Measurements from ENCODE around the gene FOXF1. TPM values are rescaled to one million over a fixed set of nuclear protein-coding genes. Genes with fewer than 3 reads are reported as not detected.

The FOXF1 gene
- total RNA-seq, 2 experiments from 2014 or later = not detected

DNA sequence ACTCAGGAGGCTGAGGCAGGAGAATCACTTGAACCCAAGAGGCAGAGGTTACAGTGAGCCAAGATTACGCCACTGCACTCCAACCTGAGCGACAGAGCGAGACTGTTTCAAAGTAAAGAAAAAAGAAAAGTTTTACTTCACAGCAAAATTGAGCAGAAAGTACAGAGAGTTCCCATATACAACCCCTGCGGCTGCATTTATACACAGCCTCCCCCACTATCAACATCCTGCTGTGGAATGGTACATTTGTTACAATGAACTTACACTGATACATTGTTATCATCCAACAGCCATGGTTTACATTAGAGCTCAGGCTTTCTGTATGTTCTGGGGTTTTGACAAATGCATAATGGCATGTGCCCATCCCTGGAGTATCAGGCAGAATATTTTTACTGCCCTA, 47.3 kb downstream of the FOXF1 start:
- Histone ChIP-seq H3K4me1 (ENCODE audit: insufficient read depth, low read length) (peaks cover 22% of the 10 kb centered on the region), H3K36me3 (ENCODE audit: insufficient read depth, low read length) (no peaks in the 10 kb centered on the region), H3K27ac (ENCODE audit: low read depth in 1 of 2, low read length in 2 of 2) (no peak overlapping the region), H3K4me3 (ENCODE audit: low read length) (no peak overlapping the region), H3K9me3 (ENCODE audit: control insufficient read depth in 1 of 2, insufficient read depth in 1 of 2, low read length in 2 of 2) (no peaks in the 10 kb centered on the region), H3K27me3 (ENCODE audit: control insufficient read depth in 1 of 2, insufficient read depth in 2 of 2, low read length in 2 of 2) (peaks cover 8 to 18% of the 10 kb centered on the region in 2 experiments)
- Mint-ChIP-seq H3K4me3 (peak overlapping the region; percentile 62), H3K27ac (peak overlapping the region; percentile 32), H3K9me3 (no peaks in the 10 kb centered on the region), H3K4me1 (ENCODE audit: low read depth) (peaks cover 23% of the 10 kb centered on the region), H3K27me3 (peaks cover 44% of the 10 kb centered on the region), H3K36me3 (ENCODE audit: low read depth) (peaks cover 17% of the 10 kb centered on the region)
- intact Hi-C loops (cut with DNase I, micrococcal nuclease) = loop anchor here in 1 of 2 experiments (10.0 kb wide), 2 partner anchors 763 to 1397 kb away; partner anchors contain the start of genes BANP, COX4I1 and EMC8
- TF ChIP-seq, protein P1, sequence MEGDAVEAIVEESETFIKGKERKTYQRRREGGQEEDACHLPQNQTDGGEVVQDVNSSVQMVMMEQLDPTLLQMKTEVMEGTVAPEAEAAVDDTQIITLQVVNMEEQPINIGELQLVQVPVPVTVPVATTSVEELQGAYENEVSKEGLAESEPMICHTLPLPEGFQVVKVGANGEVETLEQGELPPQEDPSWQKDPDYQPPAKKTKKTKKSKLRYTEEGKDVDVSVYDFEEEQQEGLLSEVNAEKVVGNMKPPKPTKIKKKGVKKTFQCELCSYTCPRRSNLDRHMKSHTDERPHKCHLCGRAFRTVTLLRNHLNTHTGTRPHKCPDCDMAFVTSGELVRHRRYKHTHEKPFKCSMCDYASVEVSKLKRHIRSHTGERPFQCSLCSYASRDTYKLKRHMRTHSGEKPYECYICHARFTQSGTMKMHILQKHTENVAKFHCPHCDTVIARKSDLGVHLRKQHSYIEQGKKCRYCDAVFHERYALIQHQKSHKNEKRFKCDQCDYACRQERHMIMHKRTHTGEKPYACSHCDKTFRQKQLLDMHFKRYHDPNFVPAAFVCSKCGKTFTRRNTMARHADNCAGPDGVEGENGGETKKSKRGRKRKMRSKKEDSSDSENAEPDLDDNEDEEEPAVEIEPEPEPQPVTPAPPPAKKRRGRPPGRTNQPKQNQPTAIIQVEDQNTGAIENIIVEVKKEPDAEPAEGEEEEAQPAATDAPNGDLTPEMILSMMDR (IDR thresholded peaks at IDR 0.05) = no peak
- POLR2A ChIA-PET = no interaction called here
- no peak for ATAC-seq (ENCODE audit: poor library complexity)
- CTCF ChIA-PET = no interaction called here
- no peak for DNase-seq

DNA sequence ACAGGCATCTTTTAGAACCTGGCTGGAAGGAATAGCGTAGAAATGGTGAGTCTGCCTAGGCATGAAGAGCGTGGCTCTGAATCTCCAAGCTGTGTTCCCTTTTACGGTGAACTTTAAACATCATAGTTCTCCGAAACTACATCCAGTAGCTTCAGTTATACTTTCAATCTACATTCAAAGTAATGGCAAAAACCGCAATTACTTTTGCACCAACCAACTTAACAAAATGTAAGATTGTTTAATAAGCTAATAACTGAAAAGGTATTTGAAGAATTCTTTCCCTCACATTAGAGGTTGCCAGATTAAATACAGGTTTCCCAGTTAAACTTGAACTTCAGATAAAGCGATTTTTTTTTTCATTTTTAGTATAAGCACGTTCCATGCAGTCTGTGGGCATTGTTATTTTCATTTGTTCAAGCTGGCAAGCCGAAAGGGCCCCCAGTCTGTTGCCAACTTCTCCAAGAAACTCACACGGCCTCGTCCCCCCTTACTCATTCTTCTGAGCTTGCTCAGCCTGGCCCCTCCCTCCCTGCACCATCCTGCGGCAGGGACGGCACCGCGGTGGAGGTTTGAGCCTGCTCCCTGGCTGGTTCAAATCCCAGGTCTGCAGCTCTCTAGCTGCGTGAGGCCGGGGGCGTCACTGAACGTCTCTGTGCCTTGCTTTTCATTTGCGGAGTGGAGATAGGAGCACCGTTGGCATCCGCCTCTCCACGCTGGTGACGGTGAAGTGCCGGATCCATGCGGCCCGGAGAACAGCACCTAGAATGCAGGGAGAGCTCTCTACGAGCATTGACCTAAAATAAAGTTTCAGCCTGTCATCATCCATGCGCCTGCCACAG, 48.2 kb downstream of the FOXF1 start:
- no peaks in the 10 kb centered on the region for H3K9me3 ChIP-seq (ENCODE audit: control insufficient read depth in 1 of 2, insufficient read depth in 1 of 2, low read length in 2 of 2)
- ATAC-seq (ENCODE audit: poor library complexity) (no peak), DNase-seq (no peak)
- Mint-ChIP-seq H3K4me3 (no peak overlapping the region), H3K27ac (no peak overlapping the region), H3K9me3 (no peaks in the 10 kb centered on the region), H3K36me3 (ENCODE audit: low read depth) (peaks cover 15% of the 10 kb centered on the region), H3K27me3 (peaks cover 54% of the 10 kb centered on the region), H3K4me1 (ENCODE audit: low read depth) (peaks cover 21% of the 10 kb centered on the region)
- H3K4me1 ChIP-seq (ENCODE audit: insufficient read depth, low read length) = peaks cover 22% of the 10 kb centered on the region
- H3K4me3 ChIP-seq (ENCODE audit: low read length) = no peak overlapping the region
- no peak overlapping the region for H3K27ac ChIP-seq (ENCODE audit: low read depth in 1 of 2, low read length in 2 of 2)
- H3K27me3 ChIP-seq (ENCODE audit: control insufficient read depth in 1 of 2, insufficient read depth in 2 of 2, low read length in 2 of 2) = peaks cover 8 to 27% of the 10 kb centered on the region in 2 experiments
- intact Hi-C loops (cut with DNase I, micrococcal nuclease) = loop anchor here in 1 of 2 experiments (10.0 kb wide), 2 partner anchors 764 to 1396 kb away; partner anchors contain the start of genes BANP, COX4I1 and EMC8
- TF ChIP-seq, protein P1 (IDR thresholded peaks at IDR 0.05) = no peak
- POLR2A ChIA-PET = no interaction called here
- CTCF ChIA-PET = no interaction called here
- H3K36me3 ChIP-seq (ENCODE audit: insufficient read depth, low read length) = no peaks in the 10 kb centered on the region

DNA sequence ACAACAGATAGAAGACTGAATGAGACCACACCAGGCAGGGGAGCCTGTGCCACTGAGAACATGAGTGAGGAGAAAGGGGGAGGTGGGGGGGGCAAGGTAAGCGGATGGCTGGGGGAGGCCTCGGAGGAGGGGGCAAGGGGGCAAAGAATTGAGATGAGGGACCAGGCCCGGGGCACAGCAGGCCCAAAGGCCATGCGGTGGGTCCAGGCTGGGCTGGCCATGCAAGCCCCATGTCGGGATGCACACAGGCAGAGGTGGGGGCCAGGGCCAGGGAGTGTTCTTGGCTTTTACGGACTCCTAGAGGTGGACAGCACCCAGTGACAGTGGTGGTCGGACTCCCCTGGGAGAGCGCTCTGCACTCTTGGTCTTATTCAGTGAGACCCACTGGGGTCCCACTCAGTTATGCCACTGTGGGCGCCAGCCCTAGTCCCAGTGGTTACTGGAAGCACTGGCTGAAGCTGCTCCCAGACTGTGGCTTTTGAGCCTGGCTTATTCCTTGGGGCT, 49.5 kb downstream of the FOXF1 start:
- Histone ChIP-seq H3K9me3 (ENCODE audit: control insufficient read depth in 1 of 2, insufficient read depth in 1 of 2, low read length in 2 of 2) (no peaks in the 10 kb centered on the region), H3K27me3 (ENCODE audit: control insufficient read depth in 1 of 2, insufficient read depth in 2 of 2, low read length in 2 of 2) (peaks cover 17 to 40% of the 10 kb centered on the region in 2 experiments), H3K4me3 (ENCODE audit: low read length) (no peak overlapping the region), H3K36me3 (ENCODE audit: insufficient read depth, low read length) (no peaks in the 10 kb centered on the region), H3K4me1 (ENCODE audit: insufficient read depth, low read length) (peaks cover 19% of the 10 kb centered on the region), H3K27ac (ENCODE audit: low read depth in 1 of 2, low read length in 2 of 2) (no peak overlapping the region)
- H3K27ac Mint-ChIP-seq = no peak overlapping the region
- no peaks in the 10 kb centered on the region for H3K9me3 Mint-ChIP-seq
- DNase-seq (no peak), ATAC-seq (ENCODE audit: poor library complexity) (no peak)
- POLR2A ChIA-PET = no interaction called here
- intact Hi-C loops (cut with DNase I, micrococcal nuclease) = loop anchor here (5.0 to 10.0 kb wide), 9 partner anchors 312 to 1395 kb away; partner anchors contain the start of genes KLHDC4 (in 2 of the 2), BANP (in 1 of the 2), COX4I1 (in 1 of the 2) and EMC8 (in 1 of the 2)
- TF ChIP-seq, protein P1 (IDR thresholded peaks at IDR 0.05) = no peak
- CTCF ChIA-PET = no interaction called here
- H3K36me3 Mint-ChIP-seq (ENCODE audit: low read depth) = peaks cover 4% of the 10 kb centered on the region
- no peak overlapping the region for H3K4me3 Mint-ChIP-seq
- H3K4me1 Mint-ChIP-seq (ENCODE audit: low read depth) = peaks cover 22% of the 10 kb centered on the region
- H3K27me3 Mint-ChIP-seq = peaks cover 67% of the 10 kb centered on the region

Data from CD4-positive, alpha-beta T cell (primary cell).